Kidney epithelial cell (primary cell): ENCODE results near the gene NETO2. TPM values are rescaled to one million over a fixed set of nuclear protein-coding genes. Genes with fewer than 3 reads are reported as not detected.
A peak's percentile ranks its signal among the peaks of the same experiment; 100 is the strongest.
"Not testable (repeated sequence)": the region's sequence is repeated elsewhere in the genome, so short reads cannot be mapped to it uniquely, and the experiment has no call there.

Source experiments
- DNase-seq: peaks from one replicate; pipeline ENCODE4 v3.0.0-alpha.2; 2010; ENCODE audit warnings: low read depth
- H3K27me3 ChIP-seq: 2 replicates; pipeline ENCODE4 v1.6.0; 2011; ENCODE audit warnings: low read length; ENCODE audit not compliant: control insufficient read depth, insufficient read depth
- H3K36me3 ChIP-seq: 2 replicates; pipeline ENCODE4 v1.5.1; 2011; ENCODE audit warnings: low read length; ENCODE audit not compliant: control insufficient read depth, insufficient read depth
- H3K4me3 ChIP-seq: 2 replicates; pipeline ENCODE4 v1.5.1; 2011; ENCODE audit warnings: low read depth, mild to moderate bottlenecking, control low read depth, low read length
- total RNA-seq: library from RNA; depleted of rRNA; stranded (reverse); fragments of >200 nt; gene quantifications from 2 replicates; pipeline ENCODE4 v1.2.3, GENCODE V29; 2015
- TF ChIP-seq, protein P1 (sequence below): IDR thresholded peaks from 2 replicates; pipeline ENCODE4 v1.5.1; 2011; ENCODE audit warnings: mild to moderate bottlenecking, moderate library complexity, low read length, control low read depth, inconsistent platforms; ENCODE audit not compliant: insufficient read depth, poor library complexity, severe bottlenecking

The NETO2 gene, protein sequence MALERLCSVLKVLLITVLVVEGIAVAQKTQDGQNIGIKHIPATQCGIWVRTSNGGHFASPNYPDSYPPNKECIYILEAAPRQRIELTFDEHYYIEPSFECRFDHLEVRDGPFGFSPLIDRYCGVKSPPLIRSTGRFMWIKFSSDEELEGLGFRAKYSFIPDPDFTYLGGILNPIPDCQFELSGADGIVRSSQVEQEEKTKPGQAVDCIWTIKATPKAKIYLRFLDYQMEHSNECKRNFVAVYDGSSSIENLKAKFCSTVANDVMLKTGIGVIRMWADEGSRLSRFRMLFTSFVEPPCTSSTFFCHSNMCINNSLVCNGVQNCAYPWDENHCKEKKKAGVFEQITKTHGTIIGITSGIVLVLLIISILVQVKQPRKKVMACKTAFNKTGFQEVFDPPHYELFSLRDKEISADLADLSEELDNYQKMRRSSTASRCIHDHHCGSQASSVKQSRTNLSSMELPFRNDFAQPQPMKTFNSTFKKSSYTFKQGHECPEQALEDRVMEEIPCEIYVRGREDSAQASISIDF
- total RNA-seq = 41.9 and 42.6 TPM in 2 replicates

DNA sequence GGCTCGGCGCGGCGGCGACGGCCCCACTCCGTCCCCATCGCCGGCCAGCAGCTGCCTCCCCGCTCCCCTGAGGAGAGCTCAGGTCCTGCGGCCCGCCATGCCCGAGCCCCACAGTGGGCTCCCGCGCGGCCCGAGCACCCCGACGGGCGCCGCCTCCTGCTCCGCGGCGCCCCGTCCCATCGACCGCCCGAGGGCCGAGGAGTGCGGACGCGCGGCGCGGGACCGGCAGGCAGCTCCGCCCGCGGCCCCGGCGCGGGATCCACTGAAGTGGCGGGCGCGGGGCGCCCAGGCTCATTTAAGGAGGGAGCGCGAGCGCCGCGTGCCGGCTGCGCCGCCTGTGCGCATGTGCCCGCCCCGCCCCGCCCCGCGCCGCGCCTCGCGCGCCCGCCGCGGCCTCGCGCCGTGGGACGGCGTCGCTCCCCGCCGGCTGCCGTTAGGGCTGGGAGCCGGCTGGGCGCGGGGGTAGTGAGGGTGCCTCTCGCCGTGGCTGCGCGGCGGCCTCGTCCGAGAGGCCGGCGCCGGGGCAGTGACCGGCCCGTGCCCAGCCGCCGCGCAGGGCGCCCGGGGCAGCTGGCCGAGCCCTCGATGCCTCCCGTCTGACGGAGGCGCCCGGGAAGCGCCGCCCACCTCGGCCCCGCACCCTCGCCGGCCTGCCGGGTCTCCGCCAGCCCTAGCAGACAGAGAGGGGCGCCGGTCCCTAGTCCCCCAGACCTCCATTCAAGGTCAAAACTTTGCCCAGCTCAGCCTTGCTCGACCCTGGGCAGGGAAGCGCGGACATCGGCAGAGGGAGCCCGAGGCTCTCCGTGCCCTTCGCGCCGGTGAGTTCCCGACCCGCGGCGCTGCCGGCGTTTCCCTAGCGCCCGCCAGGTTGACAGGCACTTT is at the start of gene NETO2:
Gene NETO2, minus strand, starts transcription at position 269 of the 882 bp plus-strand sequence. CDS start 333 bp downstream, outside the sequence.
- peak within 1 kb of the TSS; percentile 54 for H3K4me3 ChIP-seq
- no peaks in the 10 kb centered on the region for H3K27me3 ChIP-seq
- no peak for DNase-seq
- no peaks in the 10 kb centered on the region for H3K36me3 ChIP-seq
- TF ChIP-seq, protein P1, sequence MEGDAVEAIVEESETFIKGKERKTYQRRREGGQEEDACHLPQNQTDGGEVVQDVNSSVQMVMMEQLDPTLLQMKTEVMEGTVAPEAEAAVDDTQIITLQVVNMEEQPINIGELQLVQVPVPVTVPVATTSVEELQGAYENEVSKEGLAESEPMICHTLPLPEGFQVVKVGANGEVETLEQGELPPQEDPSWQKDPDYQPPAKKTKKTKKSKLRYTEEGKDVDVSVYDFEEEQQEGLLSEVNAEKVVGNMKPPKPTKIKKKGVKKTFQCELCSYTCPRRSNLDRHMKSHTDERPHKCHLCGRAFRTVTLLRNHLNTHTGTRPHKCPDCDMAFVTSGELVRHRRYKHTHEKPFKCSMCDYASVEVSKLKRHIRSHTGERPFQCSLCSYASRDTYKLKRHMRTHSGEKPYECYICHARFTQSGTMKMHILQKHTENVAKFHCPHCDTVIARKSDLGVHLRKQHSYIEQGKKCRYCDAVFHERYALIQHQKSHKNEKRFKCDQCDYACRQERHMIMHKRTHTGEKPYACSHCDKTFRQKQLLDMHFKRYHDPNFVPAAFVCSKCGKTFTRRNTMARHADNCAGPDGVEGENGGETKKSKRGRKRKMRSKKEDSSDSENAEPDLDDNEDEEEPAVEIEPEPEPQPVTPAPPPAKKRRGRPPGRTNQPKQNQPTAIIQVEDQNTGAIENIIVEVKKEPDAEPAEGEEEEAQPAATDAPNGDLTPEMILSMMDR = peak; percentile 73

DNA sequence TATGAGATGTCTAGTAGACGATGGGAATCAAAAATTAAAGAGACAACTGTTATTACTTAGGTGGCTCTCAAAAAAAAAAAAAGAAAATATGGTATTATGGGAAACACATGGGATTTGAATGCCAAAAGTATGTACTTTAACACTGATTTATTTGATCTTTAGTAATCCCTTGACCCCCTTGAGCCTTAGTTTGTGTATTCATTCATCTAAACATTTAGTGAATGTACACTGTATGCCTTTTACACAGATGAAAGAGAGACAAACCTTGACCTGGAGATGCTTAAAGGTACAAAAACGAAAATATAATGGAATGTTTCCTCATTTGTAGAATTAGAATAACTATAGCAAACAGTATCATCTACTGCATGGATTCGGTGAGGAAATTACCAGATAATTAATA is 38.6 kb upstream of the NETO2 start:
- Histone ChIP-seq H3K4me3 (no peak overlapping the region), H3K36me3 (no peaks in the 10 kb centered on the region), H3K27me3 (no peaks in the 10 kb centered on the region)
- DNase-seq = no peak
- TF ChIP-seq, protein P1 = no peak

DNA sequence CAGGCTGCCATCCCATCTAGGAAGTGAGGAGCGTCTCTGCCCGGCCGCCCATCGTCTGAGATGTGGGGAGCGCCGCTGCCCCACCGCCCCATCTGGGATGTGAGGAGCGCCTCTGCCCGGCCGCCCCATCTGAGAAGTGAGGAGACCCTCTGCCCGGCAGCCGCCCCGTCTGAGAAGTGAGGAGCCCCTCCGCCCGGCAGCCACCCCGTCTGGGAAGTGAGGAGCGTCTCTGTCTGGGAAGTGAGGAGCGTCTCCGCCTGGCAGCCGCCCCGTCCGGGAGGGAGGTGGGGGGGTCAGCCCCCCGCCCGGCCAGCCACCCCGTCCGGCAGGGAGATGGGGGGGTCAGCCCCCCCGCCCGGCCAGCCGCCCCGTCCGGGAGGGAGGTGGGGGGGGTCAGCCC is 37.3 kb upstream of the NETO2 start:
- H3K4me3 ChIP-seq, H3K36me3 ChIP-seq, H3K27me3 ChIP-seq, DNase-seq: not testable (repeated sequence)

DNA sequence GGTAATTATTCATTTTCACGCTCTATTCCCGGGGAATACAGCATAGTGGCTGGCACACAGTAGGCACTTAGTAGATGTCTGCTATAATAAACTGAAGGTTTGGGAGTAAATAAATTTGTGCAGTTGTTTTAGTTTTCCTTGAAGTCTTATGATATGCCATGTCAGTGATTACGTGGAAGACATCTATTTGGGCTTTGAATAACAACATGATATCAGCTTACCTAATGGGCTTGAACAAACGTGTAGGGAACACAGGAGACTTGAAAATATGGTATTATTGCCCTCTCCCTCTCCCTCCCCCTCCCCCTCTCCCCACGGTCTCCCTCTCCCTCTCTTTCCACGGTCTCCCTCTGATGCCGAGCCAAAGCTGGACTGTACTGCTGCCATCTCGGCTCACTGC is 36.3 kb upstream of the NETO2 start:
- Histone ChIP-seq H3K27me3 (no peaks in the 10 kb centered on the region), H3K36me3 (no peaks in the 10 kb centered on the region), H3K4me3 (no peak overlapping the region)
- DNase-seq = no peak
- TF ChIP-seq, protein P1 = no peak

DNA sequence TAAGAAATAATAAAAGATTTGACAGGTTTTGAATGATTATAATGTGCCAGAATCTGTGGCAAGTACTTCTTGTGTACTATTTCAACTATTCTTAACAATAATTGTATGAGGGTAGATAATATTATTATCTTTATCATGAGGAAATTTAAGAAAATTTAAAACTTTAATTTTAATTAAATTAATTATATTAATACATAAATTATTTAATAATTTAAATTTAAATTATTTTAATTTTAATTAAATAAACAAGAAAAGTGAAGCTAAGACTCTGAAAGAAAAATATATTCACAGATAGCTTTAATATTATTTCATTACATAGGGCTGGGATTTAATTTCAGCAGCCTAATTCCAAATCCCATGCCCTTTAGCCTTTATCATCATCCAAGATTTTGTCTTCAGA is 31.4 kb upstream of the NETO2 start:
- DNase-seq = no peak

More for the DNA sequence above, 31.4 kb upstream of the NETO2 start:
- Histone ChIP-seq H3K27me3 (no peaks in the 10 kb centered on the region), H3K4me3 (no peak overlapping the region), H3K36me3 (no peaks in the 10 kb centered on the region)
- TF ChIP-seq, protein P1 = no peak
